NCI-H2227 (cell line): ENCODE data around the gene MCTP2.
"Not testable (repeated sequence)": the region's sequence is repeated elsewhere in the genome, so short reads cannot be mapped to it uniquely, and the experiment has no call there.

ENCODE experiments used
- DNase-seq: peaks from one replicate; lab custom pipeline; 2025; ENCODE audit not compliant: unreplicated experiment; lab: John Stamatoyannopoulos, UW

The MCTP2 gene

DNA sequence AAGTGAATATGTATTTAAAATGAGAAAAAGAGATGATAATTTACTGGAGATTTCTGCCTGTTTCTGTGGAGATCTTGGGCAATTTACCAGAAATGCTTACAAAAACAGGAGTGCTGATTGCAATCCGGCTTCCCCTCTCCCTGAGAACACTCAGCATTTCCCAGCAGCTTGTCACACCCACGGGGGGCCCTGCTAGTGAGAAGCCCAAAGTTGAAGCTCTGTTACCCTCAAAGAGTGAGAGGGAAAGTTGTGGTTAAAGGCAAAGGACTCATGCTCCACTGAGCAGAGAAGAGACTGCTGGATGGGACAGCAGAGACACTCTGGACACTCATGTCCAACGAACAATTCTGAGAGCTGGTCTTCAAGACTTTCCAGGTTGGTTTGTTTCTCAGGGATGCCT, 2.9 kb downstream of the MCTP2 start:
- DNase-seq: no peak

GRCh38 chr15:94235041-94235440, 3.7 kb downstream of the MCTP2 start:
- no peak for DNase-seq

DNA sequence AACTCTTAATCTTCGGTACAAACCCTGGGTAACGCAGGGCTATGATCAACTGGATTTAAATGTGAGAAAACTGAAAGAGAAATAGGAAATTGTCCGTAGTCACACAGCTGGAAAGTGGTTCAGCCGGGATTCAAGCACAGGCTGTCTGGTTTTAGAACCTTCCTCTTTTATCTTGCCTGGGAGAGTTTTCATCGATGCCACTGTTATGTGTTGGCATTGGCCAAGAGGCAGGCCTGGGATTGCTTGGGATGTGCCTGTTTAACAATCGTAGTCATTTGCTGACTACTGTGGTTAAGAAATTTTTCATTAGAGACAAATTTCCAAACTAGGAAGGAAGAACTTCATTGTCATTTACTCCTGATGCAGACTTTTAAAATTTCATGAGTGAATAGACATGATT, 4.3 kb downstream of the MCTP2 start:
- DNase-seq: no peak

GRCh38 chr15:94236608-94237007, 5.2 kb downstream of the MCTP2 start:
- no peak for DNase-seq

- DNase-seq: no peak
Observed at GRCh38 chr15:94237903-94238302, 6.5 kb downstream of the MCTP2 start.

DNA sequence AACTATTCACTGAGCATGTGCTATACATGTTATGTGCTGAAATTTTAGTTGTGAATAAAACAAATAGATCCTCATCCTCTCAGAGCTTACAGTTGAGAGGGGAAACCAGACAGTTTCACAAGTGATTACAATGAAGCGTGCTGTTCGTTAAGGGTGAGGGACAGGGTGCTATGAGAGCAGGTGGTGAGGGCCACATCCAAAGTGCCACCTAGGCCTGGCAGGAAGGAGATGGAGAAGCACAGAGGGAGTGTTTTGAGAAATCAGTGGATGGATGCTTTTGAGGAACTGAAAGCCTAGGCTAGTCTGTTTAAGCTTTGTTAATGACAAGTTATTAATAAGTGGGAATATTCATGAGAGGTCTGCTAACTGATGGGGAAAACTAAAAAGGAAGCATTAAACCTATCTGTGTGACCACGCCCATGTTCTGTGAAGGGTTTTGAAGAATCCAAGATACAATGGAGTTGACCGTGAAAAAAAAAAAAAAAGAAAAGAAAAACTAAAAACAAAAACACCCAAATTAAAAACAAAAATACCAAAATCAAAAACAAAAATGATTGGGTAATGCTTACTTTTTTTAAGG, 7.3 kb downstream of the MCTP2 start:
- DNase-seq: no peak

DNA sequence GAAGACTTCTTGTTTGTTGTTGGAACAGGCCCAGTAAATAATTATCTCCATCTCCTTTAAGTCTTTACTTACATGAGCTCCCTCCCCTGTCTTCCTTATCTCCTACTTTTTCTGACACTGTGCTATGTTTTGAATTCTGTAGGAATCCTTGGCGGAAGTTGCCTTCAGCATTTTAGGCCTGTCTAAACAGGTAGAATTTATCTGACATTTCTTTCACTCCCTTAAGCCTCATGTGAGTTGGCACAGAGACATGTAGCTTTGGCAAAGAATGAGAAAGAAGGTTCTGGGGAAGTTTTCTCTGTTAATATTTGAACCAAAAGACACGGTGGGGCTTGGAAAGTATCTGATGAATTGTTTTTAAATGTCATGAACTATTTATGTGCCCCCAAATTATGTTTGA, 8.1 kb downstream of the MCTP2 start:
- DNase-seq: no peak

GRCh38 chr15:94240480-94240879, 9.1 kb downstream of the MCTP2 start:
- no peak for DNase-seq

GRCh38 chr15:94242257-94242656, 10.9 kb downstream of the MCTP2 start:
- DNase-seq: no peak

- not testable (repeated sequence) for DNase-seq
Observed at GRCh38 chr15:94243003-94243402, 11.6 kb downstream of the MCTP2 start.

DNA sequence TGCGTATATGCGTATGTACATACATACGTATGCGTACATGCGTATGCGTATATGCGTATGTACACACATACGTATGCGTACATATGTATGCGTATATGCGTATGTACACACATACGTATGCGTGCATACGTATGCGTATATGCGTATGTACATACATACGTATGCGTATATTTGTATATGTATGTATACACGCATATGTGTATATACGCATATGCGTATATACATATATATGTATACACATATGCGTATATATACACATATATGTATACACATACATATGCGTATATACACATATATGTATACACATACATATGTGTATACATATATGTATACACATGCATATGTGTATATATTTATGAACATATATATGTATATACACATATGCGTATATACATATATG, 12.1 kb downstream of the MCTP2 start:
- no peak for DNase-seq

- no peak for DNase-seq
Observed at GRCh38 chr15:94246016-94246415, 14.7 kb downstream of the MCTP2 start.

- DNase-seq: no peak
Observed at GRCh38 chr15:94247789-94248638, 16.7 kb downstream of the MCTP2 start.

- DNase-seq: no peak
Observed at GRCh38 chr15:94250801-94251200, 19.4 kb downstream of the MCTP2 start.

GRCh38 chr15:94252223-94252766, 20.9 kb downstream of the MCTP2 start:
- DNase-seq: no peak

- DNase-seq: no peak
Observed at GRCh38 chr15:94252906-94253491, 21.6 kb downstream of the MCTP2 start.

GRCh38 chr15:94253742-94254141, 22.4 kb downstream of the MCTP2 start:
- DNase-seq: no peak

GRCh38 chr15:94255540-94255939, 24.2 kb downstream of the MCTP2 start:
- no peak for DNase-seq

GRCh38 chr15:94256511-94256910, 25.1 kb downstream of the MCTP2 start:
- DNase-seq: no peak

DNA sequence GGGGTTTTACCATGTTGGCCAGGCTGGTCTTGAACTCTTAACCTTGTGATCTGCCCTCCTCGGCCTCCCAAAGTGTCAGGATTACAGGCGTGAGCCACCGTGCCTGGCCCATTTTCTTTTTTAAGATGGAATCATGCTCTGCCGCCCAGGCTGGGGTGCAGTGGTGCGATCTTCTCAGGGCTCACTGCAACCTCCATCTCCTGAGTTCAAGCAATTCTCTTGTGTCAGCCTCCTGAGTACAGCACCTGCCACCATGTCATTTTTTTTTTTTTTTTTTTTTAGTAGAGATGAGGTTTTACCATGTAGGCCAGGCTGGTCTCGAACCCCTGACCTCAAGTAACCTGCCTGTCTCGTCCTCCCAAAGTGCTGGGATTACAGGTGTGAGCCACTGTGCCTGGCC, 26.4 kb downstream of the MCTP2 start:
- DNase-seq: not testable (repeated sequence)

GRCh38 chr15:94258246-94258645, 26.9 kb downstream of the MCTP2 start:
- DNase-seq: no peak

DNA sequence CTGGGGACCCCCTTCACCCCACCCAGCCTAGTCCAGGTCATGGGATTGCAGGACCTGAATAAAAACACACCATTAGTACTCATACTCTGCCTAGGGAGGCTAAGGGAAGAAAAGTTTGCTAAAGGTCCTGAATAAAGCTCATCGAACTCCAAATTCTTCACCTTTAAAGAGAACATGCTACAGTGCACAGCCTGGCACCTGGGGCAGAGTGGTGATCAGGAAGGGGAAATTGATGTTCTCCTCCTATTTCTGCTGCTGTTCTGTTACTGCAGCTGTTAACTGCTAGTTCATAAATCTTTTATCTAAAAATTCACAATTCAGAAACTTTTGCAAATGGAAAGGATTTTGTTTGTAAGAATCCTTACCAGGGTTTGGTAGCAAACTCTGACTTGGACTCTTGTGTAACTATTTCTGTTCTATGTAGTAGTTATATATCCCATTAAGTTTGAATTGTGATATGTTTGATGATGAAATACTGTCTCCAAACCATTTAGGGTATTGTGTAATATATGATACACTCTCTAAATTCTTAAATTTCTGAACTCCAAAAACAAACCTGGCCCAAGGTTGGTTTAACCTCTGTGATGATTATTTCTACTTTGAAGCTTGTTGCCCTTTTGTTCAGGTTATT, 27.9 kb downstream of the MCTP2 start:
- DNase-seq: no peak
